RPMI7951 (cell line): ENCODE measurements around the gene MLLT3. TPM values are rescaled to one million over a fixed set of nuclear protein-coding genes. Genes with fewer than 3 reads are reported as not detected.

ENCODE experiments used
- DNase-seq: peaks from one replicate; pipeline ENCODE4 v3.0.0-alpha.2; 2012; ENCODE audit warnings: low read depth
- total RNA-seq: library from RNA; depleted of rRNA; stranded (reverse); fragments of >200 nt; shearing (Covaris generic); gene quantifications from 2 replicates; pipeline ENCODE4 v1.2.3, GENCODE V29; 2014

MLLT3 gene
- total RNA-seq, 1 experiment from 2014 or later, result 18.3 TPM

DNA sequence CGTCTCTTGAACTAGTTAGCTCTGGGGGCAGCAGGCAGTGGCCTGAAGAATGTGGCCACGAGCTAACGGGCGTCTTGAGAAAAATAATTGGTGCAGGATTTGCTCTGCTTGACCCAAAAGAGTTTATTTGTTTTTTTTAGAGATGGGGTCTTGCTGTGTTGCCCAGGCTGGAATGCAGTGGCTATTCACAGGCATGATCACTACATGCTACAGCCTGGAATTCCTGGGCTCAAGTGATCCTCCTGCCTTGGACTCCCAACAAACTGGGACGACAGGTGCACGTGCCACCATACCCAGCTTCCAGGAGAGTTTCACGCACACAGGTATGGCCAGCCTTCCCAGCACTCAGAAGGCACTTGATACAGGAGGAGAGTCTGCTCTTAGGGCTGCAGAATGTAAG, 203.8 kb downstream of the MLLT3 start:
- DNase-seq, result no peak

DNA sequence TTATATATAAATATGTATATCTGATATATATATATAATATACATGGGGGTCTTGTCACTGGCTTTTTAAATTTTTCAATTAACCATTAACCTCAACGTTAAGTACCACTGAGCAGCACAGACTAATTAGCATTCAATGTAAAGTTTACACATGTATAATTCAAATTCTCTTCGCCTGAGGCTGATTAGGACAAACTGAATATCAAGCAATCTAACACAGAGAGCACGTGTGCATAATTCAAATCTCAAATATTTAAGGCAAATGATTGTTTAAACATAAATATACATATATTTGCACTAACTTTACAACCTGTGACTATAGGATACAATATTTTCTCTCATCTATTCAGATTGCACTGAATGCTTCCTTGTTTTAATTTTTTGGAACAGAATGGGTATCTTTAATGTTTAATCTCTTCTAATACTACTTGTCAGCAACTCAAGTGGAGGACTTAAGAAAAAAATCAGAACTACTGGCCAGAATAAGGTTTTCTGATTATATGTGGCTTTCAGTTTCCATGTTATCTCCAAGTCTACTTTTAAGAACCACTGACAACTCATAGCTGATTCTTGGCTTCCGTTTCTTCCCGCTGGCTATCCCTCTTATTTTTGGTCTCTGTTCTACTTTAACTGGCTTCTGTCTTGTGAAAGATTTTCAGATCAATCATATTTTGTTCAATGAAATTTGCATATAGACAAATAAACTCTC, 204.8 kb downstream of the MLLT3 start:
- DNase-seq, result no peak

DNA sequence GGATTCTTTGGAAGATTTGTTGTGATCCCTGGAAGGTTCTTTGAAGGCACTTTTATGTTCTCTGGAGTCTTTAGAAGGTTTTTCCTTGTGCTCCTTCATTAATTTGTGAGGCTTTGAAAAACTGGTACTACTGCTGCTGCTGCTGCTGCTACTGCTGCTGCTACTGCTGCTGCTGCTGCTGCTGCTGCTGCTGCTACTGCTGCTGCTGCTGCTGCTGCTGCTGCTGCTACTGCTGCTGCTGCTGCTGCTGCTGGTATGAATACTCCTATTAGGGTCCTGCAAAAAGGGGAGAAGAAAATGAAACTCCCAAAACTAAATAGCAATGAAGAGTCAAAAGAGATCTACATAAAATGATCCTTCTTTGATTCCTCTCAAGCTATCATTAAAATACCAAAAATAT, 208.1 kb downstream of the MLLT3 start:
- DNase-seq, result no peak

DNA sequence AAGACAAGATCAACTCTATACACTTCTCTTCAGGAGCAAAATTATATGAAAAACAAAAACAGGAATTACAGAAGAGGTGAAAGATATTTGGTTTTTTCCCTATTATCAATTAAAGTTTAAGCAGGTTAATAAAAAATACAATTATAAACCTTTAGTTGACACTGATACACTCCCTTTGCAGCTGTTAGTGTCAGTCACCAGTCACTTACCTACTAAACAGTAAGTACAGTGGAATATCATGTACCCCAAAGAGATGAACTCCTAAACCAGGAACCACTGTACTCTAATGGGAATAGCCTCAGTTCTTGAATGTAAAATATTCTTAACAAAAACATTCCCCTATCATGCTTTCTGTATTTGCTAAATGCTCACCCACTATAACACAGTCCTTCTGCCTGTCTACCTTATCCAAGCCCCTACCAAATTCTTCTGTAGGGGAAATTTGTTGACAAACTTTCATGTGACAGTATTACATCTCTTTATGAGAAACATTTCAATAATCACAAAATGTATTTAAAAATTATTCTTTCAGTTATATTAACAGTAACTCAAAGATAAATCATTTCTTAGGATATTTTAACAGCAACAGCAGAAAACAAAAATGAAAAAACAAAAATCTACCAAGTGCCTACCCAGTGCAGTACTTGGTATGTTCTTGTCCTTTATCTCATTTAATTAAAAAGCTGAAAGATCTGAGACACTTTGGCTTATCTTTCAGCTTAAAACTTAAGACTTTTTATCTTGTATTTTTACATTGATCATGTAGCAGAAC, 212.8 kb downstream of the MLLT3 start:
- DNase-seq, result no peak

DNA sequence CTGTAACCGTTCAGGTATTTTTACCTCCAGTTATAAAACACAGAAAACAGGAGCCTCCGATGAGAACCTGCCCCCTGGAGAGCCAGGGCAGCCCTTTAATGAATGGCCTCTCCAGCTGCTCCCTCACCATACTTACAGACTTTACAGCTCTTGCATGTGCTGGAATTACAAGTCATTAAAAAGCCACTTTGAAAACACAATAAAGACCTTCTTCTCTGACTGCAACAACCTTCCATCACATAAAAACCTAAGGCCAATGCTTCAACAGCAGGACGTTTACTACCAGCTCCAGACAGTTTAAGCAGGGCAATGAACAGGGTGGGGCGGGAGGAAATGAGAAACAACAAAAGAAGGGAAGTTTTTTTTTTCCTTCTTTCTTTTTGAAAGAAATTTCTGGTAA, 213.8 kb downstream of the MLLT3 start:
- DNase-seq, result no peak

DNA sequence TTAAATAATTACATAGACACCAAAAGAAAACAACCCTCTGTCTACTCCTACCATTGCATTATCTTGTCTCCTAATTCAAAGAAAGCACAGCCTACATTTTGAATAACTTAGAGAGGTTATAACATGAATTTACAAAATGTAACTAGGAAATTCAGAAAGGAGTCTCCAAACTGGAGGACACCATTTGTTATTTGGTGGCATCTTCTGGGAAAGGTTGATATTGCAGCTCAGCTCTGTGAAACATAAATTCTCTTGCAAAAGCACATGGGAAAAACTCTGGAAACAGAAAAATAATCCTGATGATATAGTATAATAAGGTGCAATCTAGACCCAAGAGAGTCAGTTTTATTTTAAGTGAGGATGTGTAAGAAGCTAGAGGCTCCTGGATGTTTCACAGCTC, 215.3 kb downstream of the MLLT3 start:
- DNase-seq, result no peak

DNA sequence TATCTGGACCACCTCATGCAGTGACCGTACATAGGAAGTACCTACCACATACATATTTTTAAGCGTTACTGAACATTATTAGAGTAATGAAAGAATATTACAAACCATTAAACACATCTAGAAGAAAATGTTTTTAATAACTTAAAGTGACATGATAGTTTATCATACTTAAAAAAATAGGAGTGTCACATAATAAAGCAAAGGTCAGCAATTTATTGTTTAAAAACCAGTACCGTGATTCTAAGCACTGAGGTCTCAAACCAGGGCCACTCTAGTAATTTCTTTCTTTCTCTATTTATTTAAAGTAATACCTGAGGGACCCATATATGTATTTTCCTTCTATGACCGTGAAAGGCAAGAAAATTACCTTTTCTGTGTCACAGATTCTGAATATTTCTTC, 216.0 kb downstream of the MLLT3 start:
- no peak for DNase-seq

DNA sequence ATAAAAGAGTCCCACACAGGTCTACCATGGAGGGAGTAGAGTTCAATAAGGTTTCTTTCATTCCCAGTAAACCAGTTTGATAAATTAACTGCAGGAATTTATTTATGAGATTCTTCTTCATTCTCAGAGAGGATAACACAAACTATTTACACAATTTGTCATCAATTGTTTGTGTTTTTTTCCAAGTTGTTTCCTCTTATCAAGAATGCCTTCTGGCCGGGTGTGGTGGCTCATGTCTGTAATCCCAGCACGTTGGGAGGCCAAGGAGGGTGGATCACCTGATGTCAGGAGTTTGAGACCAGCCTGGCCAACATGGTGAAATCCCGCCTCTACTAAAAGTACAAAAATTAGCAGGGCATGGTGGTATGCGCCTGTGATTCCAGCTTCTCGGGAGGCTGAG, 216.7 kb downstream of the MLLT3 start:
- DNase-seq, result no peak

DNA sequence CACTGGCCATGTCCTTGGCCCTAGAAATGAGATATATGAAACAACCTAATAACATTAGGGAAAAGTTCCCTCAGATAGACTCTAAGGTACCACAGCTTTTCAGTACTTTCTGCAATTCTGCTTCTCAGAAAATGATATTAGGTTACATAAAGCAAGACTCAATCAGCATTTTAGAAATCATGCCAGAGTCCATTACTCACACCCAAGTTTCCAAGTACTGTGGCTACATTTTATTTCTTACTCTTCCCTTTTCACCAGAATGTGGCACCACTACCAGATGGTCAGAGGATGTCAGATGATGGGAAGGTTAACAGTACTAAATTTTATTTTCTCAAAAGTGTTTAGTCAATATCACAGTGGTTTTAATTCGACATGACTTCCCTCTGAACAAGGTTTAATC, 217.2 kb downstream of the MLLT3 start:
- no peak for DNase-seq

DNA sequence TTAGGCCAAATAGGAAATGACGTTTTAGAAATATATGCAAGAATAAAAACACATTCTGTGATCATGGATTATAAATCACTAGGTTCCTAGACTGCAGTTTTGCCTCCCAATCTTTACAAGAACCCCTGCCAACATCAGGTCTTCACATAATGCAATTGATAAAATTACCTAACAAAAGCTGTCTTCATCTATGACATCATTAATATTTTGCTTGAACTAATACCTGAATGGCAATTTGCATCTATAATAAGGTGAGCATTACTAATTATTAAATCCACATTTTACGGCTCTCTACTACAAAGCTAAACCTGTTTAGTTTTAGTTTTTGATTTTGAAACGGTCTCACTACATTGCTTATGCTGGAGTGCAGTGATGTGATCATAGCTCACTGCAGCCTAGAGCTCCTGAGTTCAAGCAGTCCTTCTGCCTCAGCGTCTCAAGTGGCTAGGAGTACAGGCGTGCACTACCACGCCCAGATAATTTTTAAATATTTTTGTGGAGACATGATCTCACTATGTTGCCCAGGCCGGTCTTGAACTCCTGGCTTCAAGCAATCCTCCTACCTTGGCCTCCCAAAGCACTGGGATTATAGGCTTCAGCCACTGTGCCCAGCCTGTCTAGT, 218.0 kb downstream of the MLLT3 start:
- DNase-seq, result no peak

DNA sequence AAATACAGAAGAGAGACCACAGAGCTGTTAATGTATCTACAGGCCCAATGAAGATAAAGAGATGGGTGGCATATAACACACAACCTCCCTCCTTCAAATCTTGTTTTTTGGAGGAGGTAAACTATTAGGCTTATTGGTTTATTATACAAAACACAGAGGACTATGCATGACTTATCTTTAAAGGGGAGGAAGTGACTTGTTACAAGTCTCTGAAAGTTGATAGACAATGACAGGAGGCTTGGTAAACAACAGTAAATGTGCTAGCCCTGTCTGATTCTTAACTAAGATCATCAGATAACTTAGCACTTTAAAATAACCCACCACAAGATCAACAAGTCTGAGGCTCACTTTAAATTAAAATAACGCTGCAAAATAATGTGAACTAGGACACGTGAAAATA, 219.0 kb downstream of the MLLT3 start:
- DNase-seq, result no peak

DNA sequence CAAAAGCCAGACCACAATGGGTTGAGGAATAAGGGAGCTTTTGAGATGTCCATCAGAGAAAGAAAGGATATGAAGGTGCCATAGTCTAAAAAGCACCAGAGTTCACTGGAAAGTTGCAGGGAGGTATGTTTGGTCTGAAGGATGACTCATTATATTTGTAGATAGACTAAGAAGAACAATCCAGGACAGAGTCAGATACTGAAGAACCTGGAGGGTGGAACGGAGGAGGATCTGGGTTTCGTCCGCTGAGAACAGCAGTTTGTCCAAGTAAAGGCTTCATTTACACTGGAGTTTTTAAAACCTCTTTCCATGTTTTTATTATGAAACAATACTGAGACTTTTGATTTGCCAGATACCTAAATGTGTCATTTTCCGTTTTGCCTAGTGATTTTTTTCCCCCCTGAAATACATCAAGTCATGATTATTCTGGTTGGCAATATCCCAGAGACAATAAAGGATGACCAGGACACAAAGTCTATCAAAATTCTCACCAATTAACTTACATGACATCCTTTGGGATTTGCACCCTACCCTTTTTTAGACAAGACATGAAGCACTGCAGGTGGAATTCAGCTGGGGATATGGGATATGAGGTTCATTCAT, 219.9 kb downstream of the MLLT3 start:
- DNase-seq, result no peak

DNA sequence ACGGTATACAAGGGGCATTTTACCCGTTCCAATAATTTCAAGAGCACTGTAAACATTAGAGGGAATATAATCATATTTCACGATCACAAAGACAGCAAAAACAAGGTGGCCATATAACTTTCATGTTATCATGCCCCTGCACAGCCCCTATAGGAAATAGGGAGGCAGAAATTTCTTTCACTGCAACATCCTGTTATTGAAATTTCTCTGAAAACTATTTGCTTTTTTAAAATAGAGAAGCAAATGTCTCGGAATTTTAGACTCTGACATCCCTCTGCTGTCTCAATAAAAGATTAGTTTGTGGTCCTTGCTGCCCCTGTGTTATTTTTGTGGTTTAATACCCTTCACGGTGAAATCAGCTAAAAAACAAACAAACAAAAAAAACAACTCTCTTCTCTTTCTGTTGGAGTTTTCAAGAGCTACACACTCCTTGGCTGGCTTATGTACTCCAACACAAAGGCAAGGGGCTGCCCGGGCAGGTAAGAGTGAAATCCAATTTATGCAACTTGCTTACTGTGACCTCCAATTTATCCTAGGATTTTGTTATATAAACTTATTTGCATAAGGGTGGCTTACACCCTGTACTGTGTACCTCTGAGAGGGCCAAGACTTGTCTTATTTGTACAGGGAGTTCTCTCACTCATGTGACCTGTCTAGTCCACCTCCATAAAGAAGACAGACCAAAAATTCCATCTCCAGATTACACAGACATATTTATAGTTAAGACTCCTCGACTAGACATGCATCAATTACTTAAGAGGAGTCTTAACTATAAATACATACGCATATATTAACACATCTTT, 223.6 kb downstream of the MLLT3 start:
- DNase-seq, result no peak

DNA sequence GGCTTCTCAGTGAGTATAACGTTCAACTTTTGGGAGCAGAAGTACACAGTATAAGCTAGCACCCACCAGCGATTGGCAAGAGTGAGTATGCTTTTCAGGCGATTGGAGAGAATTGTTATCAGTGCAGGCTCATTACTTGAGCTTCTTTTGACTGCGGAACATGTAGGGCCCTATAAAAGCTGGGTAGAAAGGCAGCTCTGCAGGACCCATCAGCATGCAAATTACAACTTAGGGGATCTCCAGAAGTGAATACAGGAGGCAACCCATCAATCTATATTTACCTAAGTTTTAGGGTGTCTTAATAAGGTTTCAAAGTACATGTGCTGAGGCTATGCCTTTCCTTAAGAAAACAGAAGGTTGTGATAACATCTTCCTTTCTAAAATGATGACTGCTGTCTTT, 225.0 kb downstream of the MLLT3 start:
- DNase-seq, result no peak

DNA sequence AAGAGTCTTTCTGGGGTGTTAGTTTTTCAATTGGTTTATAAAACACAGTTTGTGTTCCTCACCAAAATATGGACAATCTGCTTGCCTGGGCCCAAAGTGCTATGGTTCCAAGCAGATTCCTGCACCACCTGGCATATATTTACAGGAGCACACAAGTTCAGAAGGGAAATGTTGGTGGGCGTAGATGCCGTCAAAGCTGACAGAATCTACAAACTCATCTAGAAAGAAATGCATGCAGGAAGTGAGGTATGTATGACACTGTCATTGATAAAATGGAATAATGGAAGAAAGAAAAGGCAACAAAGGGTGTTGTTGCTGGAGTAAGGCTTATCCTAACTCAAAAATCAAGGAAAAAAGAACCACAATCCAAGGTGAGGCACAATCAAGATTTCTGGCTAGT, 225.8 kb downstream of the MLLT3 start:
- no peak for DNase-seq

DNA sequence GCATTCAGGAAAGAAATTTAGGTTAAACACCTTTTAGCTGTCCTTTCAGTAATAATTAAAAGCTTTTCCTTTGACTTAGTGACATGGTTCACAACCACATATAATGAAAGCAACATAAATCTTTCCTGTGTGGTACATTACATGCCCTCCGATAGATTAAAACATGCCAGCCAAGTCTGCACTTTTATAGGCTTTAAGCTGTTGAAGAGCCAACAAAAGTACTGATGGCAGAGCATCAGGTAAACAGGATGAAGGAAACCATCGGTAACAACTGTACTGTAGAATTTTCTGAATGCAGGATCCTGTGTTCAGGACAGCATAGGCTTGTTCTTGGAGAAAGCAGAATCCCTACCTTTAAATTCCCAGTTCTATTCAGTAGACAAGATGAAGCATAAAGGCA, 226.6 kb downstream of the MLLT3 start:
- no peak for DNase-seq

DNA sequence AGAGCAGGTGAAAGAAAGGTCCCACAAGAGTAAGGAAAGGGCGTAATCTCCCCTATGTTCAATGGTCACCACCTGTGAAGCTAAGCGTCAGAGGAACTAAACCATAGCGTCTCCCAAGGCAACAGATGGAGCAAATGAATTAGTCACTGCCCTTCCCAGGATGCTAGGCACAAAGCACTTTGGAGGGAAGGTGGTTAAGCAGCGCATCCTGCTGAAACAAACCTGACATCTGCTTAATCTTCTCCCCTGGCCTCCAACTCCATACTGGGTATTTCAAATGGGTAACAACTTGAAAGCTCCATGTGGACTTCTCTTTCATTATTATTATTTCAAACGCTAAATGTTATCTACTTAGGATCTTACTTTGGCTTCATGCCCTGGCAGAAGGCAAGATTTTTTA, 227.3 kb downstream of the MLLT3 start:
- no peak for DNase-seq

DNA sequence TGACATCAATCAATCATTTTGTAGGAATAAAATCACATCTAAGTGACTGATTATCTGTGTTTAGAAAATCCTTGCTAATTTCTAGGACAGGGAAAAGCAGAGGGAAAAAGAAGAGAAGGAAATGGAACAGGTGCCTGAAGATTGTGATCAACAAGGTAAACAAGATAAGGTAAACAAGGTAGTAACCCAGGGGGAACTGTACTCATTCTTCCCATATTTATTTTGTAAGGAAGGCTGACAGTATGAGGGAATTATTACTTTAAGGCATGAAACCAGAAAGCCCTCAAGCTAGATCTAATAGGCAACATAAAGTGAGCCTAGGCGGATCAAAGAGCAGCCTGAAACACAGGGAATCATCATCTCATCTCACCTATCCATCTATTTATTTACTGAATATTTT, 231.1 kb downstream of the MLLT3 start:
- DNase-seq, result no peak

DNA sequence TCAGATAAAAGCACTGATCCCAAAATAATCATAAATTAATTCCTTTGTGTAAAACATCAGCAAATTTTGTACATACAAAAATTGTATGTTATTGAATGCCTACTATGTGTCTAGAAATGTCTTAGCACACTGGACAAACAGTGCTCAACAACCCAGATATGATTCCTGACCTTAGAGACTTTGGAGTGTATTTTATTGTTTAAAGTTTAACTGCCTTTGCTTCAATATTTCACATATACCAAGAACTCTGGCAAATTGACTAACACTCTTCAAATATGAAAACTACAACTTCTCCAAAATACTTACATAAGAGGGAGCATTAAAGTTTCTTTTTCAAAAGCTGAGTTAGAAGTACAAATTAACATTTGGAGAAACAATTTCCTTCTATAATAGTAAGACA, 231.9 kb downstream of the MLLT3 start:
- no peak for DNase-seq

DNA sequence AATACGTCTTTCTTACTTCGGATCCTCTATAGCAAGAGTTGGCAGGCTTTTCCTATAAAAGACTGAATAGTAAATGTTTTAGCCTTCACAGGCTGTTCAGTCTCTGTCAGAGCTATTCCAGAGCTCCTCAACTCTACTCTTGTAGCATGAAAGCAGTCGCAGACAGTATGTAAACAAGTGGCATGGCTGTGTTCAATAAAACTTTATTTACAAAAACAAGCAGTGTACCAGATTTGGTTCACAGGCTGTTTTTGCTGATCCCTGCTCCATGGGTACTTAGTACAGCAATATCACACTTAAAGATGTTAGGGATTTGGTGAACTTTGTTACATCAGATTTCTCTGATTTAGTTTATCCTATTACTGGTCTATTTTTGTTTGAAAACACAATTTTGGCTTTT, 235.2 kb downstream of the MLLT3 start:
- no peak for DNase-seq

DNA sequence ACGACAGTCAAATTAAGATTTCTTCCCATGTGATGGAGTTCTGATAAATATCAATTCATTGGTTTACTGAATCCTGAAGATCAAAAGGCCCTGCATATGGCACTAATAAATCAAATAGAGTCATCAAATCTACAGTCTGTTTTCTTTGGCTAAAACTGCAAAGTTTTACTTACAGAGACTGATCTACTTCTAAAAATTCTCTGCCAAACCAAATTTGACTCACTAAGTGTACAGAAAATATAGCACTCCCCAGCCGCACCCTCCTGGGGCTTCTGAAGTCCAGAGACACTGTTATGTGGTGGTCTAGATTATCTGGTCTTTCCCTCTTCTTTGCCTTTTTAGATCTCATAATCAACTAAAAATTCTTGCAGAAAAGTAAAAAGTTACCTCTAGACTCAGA, 237.7 kb downstream of the MLLT3 start:
- DNase-seq, result no peak
